Breast epithelium (tissue), 4 donors: ENCODE results near the gene SLC16A12. TPM values are rescaled to one million over a fixed set of nuclear protein-coding genes. Genes with fewer than 3 reads are reported as not detected.
"Not testable (repeated sequence)": the region's sequence is repeated elsewhere in the genome, so short reads cannot be mapped to it uniquely, and the experiment has no call there.

Experiments used
- DNase-seq, 2 donors: peaks; one replicate each; pipeline ENCODE4 v3.0.0-alpha.2; 2019; ENCODE audit warnings: low spot score in 2 of 2
- H3K27ac ChIP-seq, 2 donors: fragments of 200-600 bp; sonication (generic) in 1 of 2; one replicate each; pipeline ENCODE4 v1.5.1; 2016 to 2019; ENCODE audit warnings: mild to moderate bottlenecking in 1 of 2
- H3K27me3 ChIP-seq, 2 donors: fragments of 200-600 bp; sonication (generic) in 1 of 2; one replicate each; pipeline versions ENCODE4 v1.5.1 to v1.6.0; 2017 to 2019; ENCODE audit warnings: control low read depth in 1 of 2, mild to moderate bottlenecking in 1 of 2
- H3K36me3 ChIP-seq: fragments of 200-600 bp; one replicate; pipeline ENCODE4 v1.5.1; 2019
- H3K4me1 ChIP-seq, 2 donors: fragments of 200-600 bp; sonication (generic); one replicate each; pipeline ENCODE4 v1.5.1; 2016 to 2019; ENCODE audit warnings: control low read depth in 1 of 2
- H3K4me3 ChIP-seq, 3 donors: fragments of 200-600 bp; sonication (generic); 1 replicate in 2 of 3; 2 replicates in 1 of 3; pipeline ENCODE4 v1.5.1; 2016 to 2019; ENCODE audit warnings: mild to moderate bottlenecking in 3 of 3, moderate library complexity in 2 of 3
- H3K9me3 ChIP-seq, 2 donors: fragments of 200-600 bp; sonication (generic) in 1 of 2; one replicate each; pipeline ENCODE4 v1.5.1; 2016 to 2019; ENCODE audit warnings: control low read depth in 1 of 2
- CTCF ChIP-seq, 3 donors: fragments of 450-650 bp; IDR thresholded peaks; one replicate each; pipeline ENCODE4 v1.5.1; 2016 to 2017; ENCODE audit warnings: antibody characterized with exemption in 3 of 3, mild to moderate bottlenecking in 3 of 3, moderate library complexity in 3 of 3
- POLR2A ChIP-seq: fragments of 450-650 bp; IDR thresholded peaks from one replicate; pipeline ENCODE4 v1.6.1; 2016; ENCODE audit warnings: antibody characterized with exemption, mild to moderate bottlenecking, moderate library complexity
- POLR2AphosphoS5 ChIP-seq, 3 donors: sonication (generic); formaldehyde crosslinking; IDR thresholded peaks; one replicate each; pipeline ENCODE4 v1.6.1; 2017; ENCODE audit warnings: antibody characterized with exemption in 3 of 3
- intact Hi-C: fragments of 100-400 bp; cut with DNase I; formaldehyde crosslinking; loops from one replicate; pipeline ENCODE4 v1.15.1; 2023; ENCODE audit warnings: low total_unique reads
- total RNA-seq, 3 donors: library from RNA; depleted of rRNA; stranded (reverse); fragments of >200 nt; gene quantifications; one replicate each; pipeline ENCODE4 v1.1.0, GENCODE V29; 2016

Gene SLC16A12
- total RNA-seq, 3 donors from 2014 or later: 2.6 to 4.8 (median 3.4) TPM

- Histone ChIP-seq H3K36me3 (no peaks in the 10 kb centered on the region), H3K9me3 (no peaks in the 10 kb centered on the region), H3K27me3 (no peaks in the 10 kb centered on the region), H3K4me3 (no peak overlapping the region), H3K27ac (no peak overlapping the region), H3K4me1 (no peaks in the 10 kb centered on the region)
- TF ChIP-seq CTCF (IDR thresholded peaks at IDR 0.05): no peak
- TF ChIP-seq POLR2A: no peak
- no peak for TF ChIP-seq POLR2AphosphoS5 (IDR thresholded peaks at IDR 0.05)
- intact Hi-C loops: no loop called here
- DNase-seq: no peak
Measured at GRCh38 chr10:89454561-89455347, 80.6 kb downstream of the SLC16A12 start.

- Histone ChIP-seq H3K27me3 (no peaks in the 10 kb centered on the region), H3K36me3 (no peaks in the 10 kb centered on the region), H3K9me3 (no peaks in the 10 kb centered on the region), H3K27ac (no peak overlapping the region), H3K4me1 (no peaks in the 10 kb centered on the region), H3K4me3 (no peak overlapping the region)
- intact Hi-C loops: no loop called here
- no peak for TF ChIP-seq POLR2A
- DNase-seq: no peak
Measured at GRCh38 chr10:89452193-89452592, 83.2 kb downstream of the SLC16A12 start.

- no peak overlapping the region for H3K27ac ChIP-seq
- DNase-seq: no peak
- H3K36me3 ChIP-seq: no peaks in the 10 kb centered on the region
- no peak for TF ChIP-seq POLR2AphosphoS5 (IDR thresholded peaks at IDR 0.05)
- TF ChIP-seq CTCF (IDR thresholded peaks at IDR 0.05): no peak
- no peak for TF ChIP-seq POLR2A
- H3K9me3 ChIP-seq: no peaks in the 10 kb centered on the region
- intact Hi-C loops: no loop called here
- H3K4me1 ChIP-seq: no peaks in the 10 kb centered on the region
- no peak overlapping the region for H3K4me3 ChIP-seq
- H3K27me3 ChIP-seq: no peaks in the 10 kb centered on the region
Measured at GRCh38 chr10:89450901-89451300, 84.5 kb downstream of the SLC16A12 start.

GRCh38 chr10:89444819-89445218, 90.6 kb downstream of the SLC16A12 start:
- H3K4me1 ChIP-seq, H3K27me3 ChIP-seq, H3K9me3 ChIP-seq, H3K36me3 ChIP-seq, H3K27ac ChIP-seq, intact Hi-C loops, H3K4me3 ChIP-seq, DNase-seq: not testable (repeated sequence)

- Histone ChIP-seq H3K4me3 (no peak overlapping the region), H3K27me3 (no peaks in the 10 kb centered on the region), H3K9me3 (peaks cover 0 to 9% of the 10 kb centered on the region in 2 donors), H3K36me3 (no peaks in the 10 kb centered on the region), H3K4me1 (no peaks in the 10 kb centered on the region), H3K27ac (no peak overlapping the region)
- TF ChIP-seq CTCF (IDR thresholded peaks at IDR 0.05) (no peak), POLR2AphosphoS5 (IDR thresholded peaks at IDR 0.05) (no peak), POLR2A (no peak)
- no peak for DNase-seq
- intact Hi-C loops: no loop called here
Measured at GRCh38 chr10:89442289-89442688, 93.1 kb downstream of the SLC16A12 start.

- no peak overlapping the region for H3K4me3 ChIP-seq
- H3K27ac ChIP-seq: no peak overlapping the region
- no peaks in the 10 kb centered on the region for H3K27me3 ChIP-seq
- H3K36me3 ChIP-seq: no peaks in the 10 kb centered on the region
- intact Hi-C loops: no loop called here
- H3K4me1 ChIP-seq: no peaks in the 10 kb centered on the region
- DNase-seq: no peak
- H3K9me3 ChIP-seq: peaks cover 0 to 9% of the 10 kb centered on the region in 2 donors
- TF ChIP-seq POLR2AphosphoS5 (IDR thresholded peaks at IDR 0.05) (no peak), CTCF (IDR thresholded peaks at IDR 0.05) (no peak), POLR2A (no peak)
Measured at GRCh38 chr10:89440226-89441009, 95.0 kb downstream of the SLC16A12 start.
